HepG2 (cell line): ENCODE data around the gene CALD1. TPM values are rescaled to one million over a fixed set of nuclear protein-coding genes. Genes with fewer than 3 reads are reported as not detected.

Experiments
- CHD2 ChIP-seq: IDR thresholded peaks from 2 replicates; pipeline ENCODE4 v1.6.1; 2011; ENCODE audit warnings: low read depth, low read length, improper control_type of control experiment
- GATAD1 ChIP-seq: IDR thresholded peaks from 2 replicates; pipeline ENCODE4 v1.6.1; 2016; ENCODE audit warnings: missing genetic modification reagents, missing compliant biosample characterization
- KMT2A ChIP-seq: sonication (generic); formaldehyde crosslinking; IDR thresholded peaks from 2 replicates; pipeline ENCODE4 v1.4.0; 2020; ENCODE audit warnings: missing genetic modification reagents
- MYPOP ChIP-seq: sonication (generic); formaldehyde crosslinking; IDR thresholded peaks from 2 replicates; pipeline ENCODE4 v1.8.1; 2023; ENCODE audit warnings: mild to moderate bottlenecking, moderate library complexity, missing genetic modification reagents
- NPAS2 ChIP-seq: sonication (generic); formaldehyde crosslinking; IDR thresholded peaks from 2 replicates; pipeline ENCODE4 v1.8.0; 2022; ENCODE audit warnings: mild to moderate bottlenecking, missing genetic modification reagents, borderline replicate concordance
- YY1 ChIP-seq: IDR thresholded peaks from 2 replicates; pipeline ENCODE4 v1.6.1; 2011; ENCODE audit warnings: low read length, low read depth, moderate library complexity, mild to moderate bottlenecking; ENCODE audit not compliant: insufficient read depth, insufficient replicate concordance
- ZGPAT ChIP-seq: IDR thresholded peaks from 2 replicates; pipeline ENCODE4 v1.6.1; 2016; ENCODE audit warnings: mild to moderate bottlenecking
- ZNF749 ChIP-seq: sonication (generic); formaldehyde crosslinking; IDR thresholded peaks from 2 replicates; pipeline ENCODE4 v1.8.0; 2022; ENCODE audit warnings: mild to moderate bottlenecking, missing genetic modification reagents, moderate library complexity, borderline replicate concordance
- ZNF891 ChIP-seq: sonication (generic); formaldehyde crosslinking; IDR thresholded peaks from 2 replicates; pipeline ENCODE4 v1.5.0; 2020; ENCODE audit warnings: mild to moderate bottlenecking, missing genetic modification reagents
- polyA plus RNA-seq, 8 experiments: library from polyadenylated mRNA; depleted of rRNA in 3 of 8; stranded (reverse) in 7 of 8; unstranded in 1 of 8; fragments of >200 nt; fragmentation: Illumina TruSeq in 4 of 8; extraction: Trizol in 4 of 8; gene quantifications; 2 replicates each; pipeline versions ENCODE4 v1.2.1 to v1.2.3, GENCODE V29; 2011 to 2016; ENCODE audit warnings: low read depth in 4 of 8, missing spikeins in 1 of 8, mixed read lengths in 1 of 8; ENCODE audit not compliant: insufficient read depth in 1 of 8
- total RNA-seq, 5 experiments: library from RNA; depleted of rRNA; stranded (reverse); fragments of >200 nt; fragmentation: Illumina TruSeq; extraction: Trizol; gene quantifications; 2 replicates each; pipeline ENCODE4 v1.2.3, GENCODE V29; 2016; ENCODE audit warnings: low read depth in 1 of 5
- TF ChIP-seq, protein P1 (sequence below): sonication (generic); formaldehyde crosslinking; IDR thresholded peaks from 2 replicates; pipeline ENCODE4 v1.4.0; 2020; ENCODE audit warnings: missing genetic modification reagents
- TF ChIP-seq, protein P2 (sequence below): sonication (generic); formaldehyde crosslinking; IDR thresholded peaks from 2 replicates; pipeline ENCODE4 v1.4.0; 2020; ENCODE audit warnings: missing genetic modification reagents, borderline replicate concordance
- TF ChIP-seq, protein P3 (sequence below): IDR thresholded peaks from 2 replicates; pipeline ENCODE4 v1.6.1; 2016; ENCODE audit warnings: missing compliant biosample characterization, missing genetic modification reagents, borderline replicate concordance

CALD1 gene
- total and polyA plus RNA-seq, 2 of the 13 experiments (the other 11 are each of a cell fraction or from before 2014, with no cell fraction given), result 53.0 to 112 TPM

GRCh38 chr7:134986363-134987251, 207.2 kb downstream of the CALD1 start, which contains the start of gene AGBL3 (continued):
- TF ChIP-seq ZGPAT (CRISPR knock-in tag) (peak; percentile 82; the same call in 1 of the 2 replicates), CHD2 (peak; percentile 96), GATAD1 (peak; percentile 67), ZNF891 (CRISPR knock-in tag) (peak; percentile 99), NPAS2 (CRISPR knock-in tag) (no peak), MYPOP (CRISPR knock-in tag) (peak; percentile 82), ZNF749 (CRISPR knock-in tag) (peak; percentile 79), KMT2A (CRISPR knock-in tag) (peak; percentile 96), YY1 (peak; percentile 56)
- TF ChIP-seq, protein P1, sequence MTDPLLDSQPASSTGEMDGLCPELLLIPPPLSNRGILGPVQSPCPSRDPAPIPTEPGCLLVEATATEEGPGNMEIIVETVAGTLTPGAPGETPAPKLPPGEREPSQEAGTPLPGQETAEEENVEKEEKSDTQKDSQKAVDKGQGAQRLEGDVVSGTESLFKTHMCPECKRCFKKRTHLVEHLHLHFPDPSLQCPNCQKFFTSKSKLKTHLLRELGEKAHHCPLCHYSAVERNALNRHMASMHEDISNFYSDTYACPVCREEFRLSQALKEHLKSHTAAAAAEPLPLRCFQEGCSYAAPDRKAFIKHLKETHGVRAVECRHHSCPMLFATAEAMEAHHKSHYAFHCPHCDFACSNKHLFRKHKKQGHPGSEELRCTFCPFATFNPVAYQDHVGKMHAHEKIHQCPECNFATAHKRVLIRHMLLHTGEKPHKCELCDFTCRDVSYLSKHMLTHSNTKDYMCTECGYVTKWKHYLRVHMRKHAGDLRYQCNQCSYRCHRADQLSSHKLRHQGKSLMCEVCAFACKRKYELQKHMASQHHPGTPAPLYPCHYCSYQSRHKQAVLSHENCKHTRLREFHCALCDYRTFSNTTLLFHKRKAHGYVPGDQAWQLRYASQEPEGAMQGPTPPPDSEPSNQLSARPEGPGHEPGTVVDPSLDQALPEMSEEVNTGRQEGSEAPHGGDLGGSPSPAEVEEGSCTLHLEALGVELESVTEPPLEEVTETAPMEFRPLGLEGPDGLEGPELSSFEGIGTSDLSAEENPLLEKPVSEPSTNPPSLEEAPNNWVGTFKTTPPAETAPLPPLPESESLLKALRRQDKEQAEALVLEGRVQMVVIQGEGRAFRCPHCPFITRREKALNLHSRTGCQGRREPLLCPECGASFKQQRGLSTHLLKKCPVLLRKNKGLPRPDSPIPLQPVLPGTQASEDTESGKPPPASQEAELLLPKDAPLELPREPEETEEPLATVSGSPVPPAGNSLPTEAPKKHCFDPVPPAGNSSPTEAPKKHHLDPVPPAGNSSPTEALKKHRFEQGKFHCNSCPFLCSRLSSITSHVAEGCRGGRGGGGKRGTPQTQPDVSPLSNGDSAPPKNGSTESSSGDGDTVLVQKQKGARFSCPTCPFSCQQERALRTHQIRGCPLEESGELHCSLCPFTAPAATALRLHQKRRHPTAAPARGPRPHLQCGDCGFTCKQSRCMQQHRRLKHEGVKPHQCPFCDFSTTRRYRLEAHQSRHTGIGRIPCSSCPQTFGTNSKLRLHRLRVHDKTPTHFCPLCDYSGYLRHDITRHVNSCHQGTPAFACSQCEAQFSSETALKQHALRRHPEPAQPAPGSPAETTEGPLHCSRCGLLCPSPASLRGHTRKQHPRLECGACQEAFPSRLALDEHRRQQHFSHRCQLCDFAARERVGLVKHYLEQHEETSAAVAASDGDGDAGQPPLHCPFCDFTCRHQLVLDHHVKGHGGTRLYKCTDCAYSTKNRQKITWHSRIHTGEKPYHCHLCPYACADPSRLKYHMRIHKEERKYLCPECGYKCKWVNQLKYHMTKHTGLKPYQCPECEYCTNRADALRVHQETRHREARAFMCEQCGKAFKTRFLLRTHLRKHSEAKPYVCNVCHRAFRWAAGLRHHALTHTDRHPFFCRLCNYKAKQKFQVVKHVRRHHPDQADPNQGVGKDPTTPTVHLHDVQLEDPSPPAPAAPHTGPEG, result 0 out of 2 replicates have a peak, but pooled peaks have one; percentile 22
- TF ChIP-seq, protein P2, sequence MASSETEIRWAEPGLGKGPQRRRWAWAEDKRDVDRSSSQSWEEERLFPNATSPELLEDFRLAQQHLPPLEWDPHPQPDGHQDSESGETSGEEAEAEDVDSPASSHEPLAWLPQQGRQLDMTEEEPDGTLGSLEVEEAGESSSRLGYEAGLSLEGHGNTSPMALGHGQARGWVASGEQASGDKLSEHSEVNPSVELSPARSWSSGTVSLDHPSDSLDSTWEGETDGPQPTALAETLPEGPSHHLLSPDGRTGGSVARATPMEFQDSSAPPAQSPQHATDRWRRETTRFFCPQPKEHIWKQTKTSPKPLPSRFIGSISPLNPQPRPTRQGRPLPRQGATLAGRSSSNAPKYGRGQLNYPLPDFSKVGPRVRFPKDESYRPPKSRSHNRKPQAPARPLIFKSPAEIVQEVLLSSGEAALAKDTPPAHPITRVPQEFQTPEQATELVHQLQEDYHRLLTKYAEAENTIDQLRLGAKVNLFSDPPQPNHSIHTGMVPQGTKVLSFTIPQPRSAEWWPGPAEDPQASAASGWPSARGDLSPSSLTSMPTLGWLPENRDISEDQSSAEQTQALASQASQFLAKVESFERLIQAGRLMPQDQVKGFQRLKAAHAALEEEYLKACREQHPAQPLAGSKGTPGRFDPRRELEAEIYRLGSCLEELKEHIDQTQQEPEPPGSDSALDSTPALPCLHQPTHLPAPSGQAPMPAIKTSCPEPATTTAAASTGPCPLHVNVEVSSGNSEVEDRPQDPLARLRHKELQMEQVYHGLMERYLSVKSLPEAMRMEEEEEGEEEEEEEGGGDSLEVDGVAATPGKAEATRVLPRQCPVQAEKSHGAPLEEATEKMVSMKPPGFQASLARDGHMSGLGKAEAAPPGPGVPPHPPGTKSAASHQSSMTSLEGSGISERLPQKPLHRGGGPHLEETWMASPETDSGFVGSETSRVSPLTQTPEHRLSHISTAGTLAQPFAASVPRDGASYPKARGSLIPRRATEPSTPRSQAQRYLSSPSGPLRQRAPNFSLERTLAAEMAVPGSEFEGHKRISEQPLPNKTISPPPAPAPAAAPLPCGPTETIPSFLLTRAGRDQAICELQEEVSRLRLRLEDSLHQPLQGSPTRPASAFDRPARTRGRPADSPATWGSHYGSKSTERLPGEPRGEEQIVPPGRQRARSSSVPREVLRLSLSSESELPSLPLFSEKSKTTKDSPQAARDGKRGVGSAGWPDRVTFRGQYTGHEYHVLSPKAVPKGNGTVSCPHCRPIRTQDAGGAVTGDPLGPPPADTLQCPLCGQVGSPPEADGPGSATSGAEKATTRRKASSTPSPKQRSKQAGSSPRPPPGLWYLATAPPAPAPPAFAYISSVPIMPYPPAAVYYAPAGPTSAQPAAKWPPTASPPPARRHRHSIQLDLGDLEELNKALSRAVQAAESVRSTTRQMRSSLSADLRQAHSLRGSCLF, result no peak
- TF ChIP-seq, protein P3, sequence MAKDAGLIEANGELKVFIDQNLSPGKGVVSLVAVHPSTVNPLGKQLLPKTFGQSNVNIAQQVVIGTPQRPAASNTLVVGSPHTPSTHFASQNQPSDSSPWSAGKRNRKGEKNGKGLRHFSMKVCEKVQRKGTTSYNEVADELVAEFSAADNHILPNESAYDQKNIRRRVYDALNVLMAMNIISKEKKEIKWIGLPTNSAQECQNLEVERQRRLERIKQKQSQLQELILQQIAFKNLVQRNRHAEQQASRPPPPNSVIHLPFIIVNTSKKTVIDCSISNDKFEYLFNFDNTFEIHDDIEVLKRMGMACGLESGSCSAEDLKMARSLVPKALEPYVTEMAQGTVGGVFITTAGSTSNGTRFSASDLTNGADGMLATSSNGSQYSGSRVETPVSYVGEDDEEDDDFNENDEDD (CRISPR knock-in tag), result peak; percentile 97
